GM12878 (cell line): ENCODE results near the gene PYGO2.

ENCODE experiments used
- CEBPB ChIP-seq, 2 experiments: fragments of 150-350 bp in 1 of 2; IDR thresholded peaks; 2 replicates each; pipeline ENCODE4 v1.6.1; 2012 to 2014; ENCODE audit warnings: low read depth in 2 of 2, low read length in 2 of 2, borderline replicate concordance in 1 of 2, inconsistent platforms in 1 of 2
- CHD2 ChIP-seq: IDR thresholded peaks from 2 replicates; pipeline ENCODE4 v1.6.1; 2011; ENCODE audit warnings: low read depth, low read length, improper control_type of control experiment, borderline replicate concordance
- CTCF ChIP-seq, 3 experiments: IDR thresholded peaks in 2 of 3; conservative IDR thresholded peaks in 1 of 3; 2 replicates each; pipeline ENCODE4 v1.5.1; 2011; ENCODE audit warnings: low read depth in 3 of 3, low read length in 3 of 3, mild to moderate bottlenecking in 3 of 3, control low read depth in 2 of 3, moderate library complexity in 2 of 3, inconsistent platforms in 1 of 3, mixed read lengths in 1 of 3; ENCODE audit not compliant: control insufficient read depth in 2 of 3, insufficient read depth in 1 of 3; ENCODE audit errors: extremely low read depth in 1 of 3
- EP300 ChIP-seq, 2 experiments: fragments of 150-350 bp in 1 of 2; IDR thresholded peaks; 2 replicates each; pipeline ENCODE4 v1.6.1; 2011 to 2012; ENCODE audit warnings: low read depth in 2 of 2, low read length in 2 of 2, borderline replicate concordance in 1 of 2, improper control_type of control experiment in 1 of 2, inconsistent platforms in 1 of 2; ENCODE audit not compliant: control insufficient read depth in 1 of 2
- EZH2 ChIP-seq: IDR thresholded peaks from 2 replicates; pipeline ENCODE4 v1.6.1; 2012; ENCODE audit warnings: low read depth, mild to moderate bottlenecking, control low read depth, inconsistent platforms, low read length, borderline replicate concordance; ENCODE audit not compliant: control insufficient read depth
- MAX ChIP-seq: IDR thresholded peaks from 2 replicates; pipeline ENCODE4 v1.6.1; 2012; ENCODE audit warnings: low read depth, low read length, improper control_type of control experiment
- NBN ChIP-seq: fragments of 450-650 bp; IDR thresholded peaks from 2 replicates; pipeline ENCODE4 v1.6.1; 2016
- NFYB ChIP-seq: IDR thresholded peaks from 2 replicates; pipeline ENCODE4 v1.6.1; 2011; ENCODE audit warnings: low read depth, mild to moderate bottlenecking, low read length, improper control_type of control experiment, moderate library complexity; ENCODE audit not compliant: insufficient read depth
- TAF1 ChIP-seq: IDR thresholded peaks from 2 replicates; pipeline ENCODE4 v1.6.1; 2011; ENCODE audit warnings: mild to moderate bottlenecking, low read depth, low read length, borderline replicate concordance
- ZBTB33 ChIP-seq: fragments of 450-650 bp; IDR thresholded peaks from 2 replicates; pipeline ENCODE4 v1.6.1; 2017; ENCODE audit warnings: mild to moderate bottlenecking
- ZZZ3 ChIP-seq: IDR thresholded peaks from 2 replicates; pipeline ENCODE4 v1.6.1; 2011; ENCODE audit warnings: low read depth; ENCODE audit not compliant: control insufficient read depth, insufficient read length
- TF ChIP-seq, protein P1 (sequence below): IDR thresholded peaks from 2 replicates; pipeline ENCODE4 v1.6.1; 2012; ENCODE audit warnings: low read length, inconsistent platforms

GRCh38 chr1:154967331-154967950, 5.9 kb upstream of the PYGO2 start:
- TF ChIP-seq NFYB (no peak), TAF1 (no peak), EZH2 (no peak), EP300 (IDR thresholded peaks at IDR 0.05; ENCODE audit: borderline replicate concordance in 1 of 2, control insufficient read depth in 1 of 2, low read depth in 2 of 2, low read length in 2 of 2) (no peak), NBN (no peak), CTCF (IDR thresholded peaks at IDR 0.05 in 2 of 3, conservative IDR thresholded peaks at IDR 0.05 in 1 of 3; ENCODE audit: control insufficient read depth in 2 of 3, extremely low read depth in 1 of 3, insufficient read depth in 1 of 3, low read depth in 3 of 3, low read length in 3 of 3) (no peak), MAX (no peak), ZBTB33 (no peak), ZZZ3 (no peak), CHD2 (no peak), CEBPB (IDR thresholded peaks at IDR 0.05; ENCODE audit: borderline replicate concordance in 1 of 2, low read depth in 2 of 2, low read length in 2 of 2) (no peak)
- TF ChIP-seq, protein P1, sequence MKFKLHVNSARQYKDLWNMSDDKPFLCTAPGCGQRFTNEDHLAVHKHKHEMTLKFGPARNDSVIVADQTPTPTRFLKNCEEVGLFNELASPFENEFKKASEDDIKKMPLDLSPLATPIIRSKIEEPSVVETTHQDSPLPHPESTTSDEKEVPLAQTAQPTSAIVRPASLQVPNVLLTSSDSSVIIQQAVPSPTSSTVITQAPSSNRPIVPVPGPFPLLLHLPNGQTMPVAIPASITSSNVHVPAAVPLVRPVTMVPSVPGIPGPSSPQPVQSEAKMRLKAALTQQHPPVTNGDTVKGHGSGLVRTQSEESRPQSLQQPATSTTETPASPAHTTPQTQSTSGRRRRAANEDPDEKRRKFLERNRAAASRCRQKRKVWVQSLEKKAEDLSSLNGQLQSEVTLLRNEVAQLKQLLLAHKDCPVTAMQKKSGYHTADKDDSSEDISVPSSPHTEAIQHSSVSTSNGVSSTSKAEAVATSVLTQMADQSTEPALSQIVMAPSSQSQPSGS = no peak
